Measurements from ENCODE around the gene GFRAL. TPM values are rescaled to one million over a fixed set of nuclear protein-coding genes. Genes with fewer than 3 reads are reported as not detected.

Gene GFRAL
- polyA plus RNA-seq, 1 donor from 2014 or later = not detected

- Histone ChIP-seq H3K27ac (ENCODE audit: low read length) (no peak overlapping the region), H3K9ac (ENCODE audit: low read length) (no peak overlapping the region), H3K9me2 (ENCODE audit: insufficient read depth, low read length) (no peaks in the 10 kb centered on the region), H3K79me2 (replicated peaks; ENCODE audit: insufficient read depth, low read length) (no peaks in the 10 kb centered on the region), H3K9me3 (ENCODE audit: low read length) (no peaks in the 10 kb centered on the region), H3K27me3 (ENCODE audit: insufficient read depth, low read depth, low read length) (no peaks in the 10 kb centered on the region), H2AFZ (ENCODE audit: low read depth, low read length) (no peak overlapping the region), H3F3A (ENCODE audit: insufficient read depth, low read length, poor library complexity, severe bottlenecking) (no peaks in the 10 kb centered on the region), H4K20me1 (ENCODE audit: insufficient read depth) (no peaks in the 10 kb centered on the region), H3K4me2 (ENCODE audit: low read length) (no peak overlapping the region), H3K36me3 (ENCODE audit: insufficient read depth, low read length) (no peaks in the 10 kb centered on the region), H3K4me3 (ENCODE audit: low read length) (no peak overlapping the region)
- no peak for TF ChIP-seq EZH2 (IDR thresholded peaks at IDR 0.05; ENCODE audit: borderline replicate concordance, insufficient read depth, low read length, poor library complexity, severe bottlenecking)
- no peak for TF ChIP-seq MXI1 (conservative IDR thresholded peaks at IDR 0.05; ENCODE audit: poor library complexity, severe bottlenecking)
- no peak for TF ChIP-seq POLR2AphosphoS5 (IDR thresholded peaks at IDR 0.05)
- no peak for TF ChIP-seq EP300 (conservative IDR thresholded peaks at IDR 0.05; ENCODE audit: poor library complexity, severe bottlenecking)
These were observed 46.1 kb upstream of the GFRAL start for GRCh38 chr6:55281215-55281614.

GRCh38 chr6:55282115-55282514, 45.2 kb upstream of the GFRAL start:
- H3K36me3 ChIP-seq (ENCODE audit: insufficient read depth, low read length) = no peaks in the 10 kb centered on the region
- no peaks in the 10 kb centered on the region for H3F3A ChIP-seq (ENCODE audit: insufficient read depth, low read length, poor library complexity, severe bottlenecking)
- H3K27me3 ChIP-seq (ENCODE audit: insufficient read depth, low read depth, low read length) = no peaks in the 10 kb centered on the region
- H4K20me1 ChIP-seq (ENCODE audit: insufficient read depth) = no peaks in the 10 kb centered on the region
- H3K9me3 ChIP-seq (ENCODE audit: low read length) = no peaks in the 10 kb centered on the region
- no peak overlapping the region for H3K27ac ChIP-seq (ENCODE audit: low read length)
- H3K9ac ChIP-seq (ENCODE audit: low read length) = no peak overlapping the region
- no peaks in the 10 kb centered on the region for H3K79me2 ChIP-seq (replicated peaks; ENCODE audit: insufficient read depth, low read length)
- H3K9me2 ChIP-seq (ENCODE audit: insufficient read depth, low read length) = no peaks in the 10 kb centered on the region
- TF ChIP-seq SMC3 (conservative IDR thresholded peaks at IDR 0.05; ENCODE audit: poor library complexity) (no peak), EZH2 (IDR thresholded peaks at IDR 0.05; ENCODE audit: borderline replicate concordance, insufficient read depth, low read length, poor library complexity, severe bottlenecking) (no peak), MXI1 (conservative IDR thresholded peaks at IDR 0.05; ENCODE audit: poor library complexity, severe bottlenecking) (no peak), TAF1 (IDR thresholded peaks at IDR 0.05; ENCODE audit: low read depth) (no peak), REST (IDR thresholded peaks at IDR 0.05; ENCODE audit: borderline replicate concordance) (no peak), POLR2AphosphoS5 (IDR thresholded peaks at IDR 0.05) (no peak), CTCF (IDR thresholded peaks at IDR 0.05; ENCODE audit: poor library complexity, severe bottlenecking) (no peak), RAD21 (conservative IDR thresholded peaks at IDR 0.05) (no peak), EP300 (conservative IDR thresholded peaks at IDR 0.05; ENCODE audit: poor library complexity, severe bottlenecking) (no peak)
- H3K4me2 ChIP-seq (ENCODE audit: low read length) = no peak overlapping the region
- no peak overlapping the region for H3K4me3 ChIP-seq (ENCODE audit: low read length)
- no peak overlapping the region for H2AFZ ChIP-seq (ENCODE audit: low read depth, low read length)

Measured in neural cell (in vitro differentiated cells).